Nephron progenitor cell (in vitro differentiated cells): ENCODE data around the gene REXO1.
A peak's percentile ranks its signal among the peaks of the same experiment; 100 is the strongest.

Source experiments
- DNase-seq: peaks from one replicate; pipeline ENCODE4 v3.0.0; 2021
- H3K27ac Mint-ChIP-seq: 2 replicates; pipeline ENCODE4 v1.8.0; 2021; ENCODE audit warnings: mild to moderate bottlenecking, moderate library complexity, mixed read lengths
- H3K27me3 Mint-ChIP-seq: 2 replicates; pipeline ENCODE4 v1.8.0; 2021; ENCODE audit warnings: mild to moderate bottlenecking, low read depth, mixed read lengths; ENCODE audit not compliant: poor library complexity
- H3K36me3 Mint-ChIP-seq: 2 replicates; pipeline ENCODE4 v1.8.0; 2021; ENCODE audit warnings: low read depth, mixed read lengths
- H3K4me1 Mint-ChIP-seq: 2 replicates; pipeline ENCODE4 v1.8.0; 2021; ENCODE audit warnings: mixed read lengths
- H3K4me3 Mint-ChIP-seq: 2 replicates; pipeline ENCODE4 v1.8.0; 2021; ENCODE audit warnings: mild to moderate bottlenecking, moderate library complexity, mixed read lengths
- H3K9me3 Mint-ChIP-seq: 2 replicates; pipeline ENCODE4 v1.8.0; 2021; ENCODE audit warnings: mild to moderate bottlenecking, moderate library complexity, mixed read lengths
- TF ChIP-seq, protein P1 (sequence below): fragments of 200-600 bp; sonication (generic); IDR thresholded peaks from 2 replicates; pipeline ENCODE4 v1.5.0; 2021; ENCODE audit warnings: antibody characterized with exemption

REXO1 gene

DNA sequence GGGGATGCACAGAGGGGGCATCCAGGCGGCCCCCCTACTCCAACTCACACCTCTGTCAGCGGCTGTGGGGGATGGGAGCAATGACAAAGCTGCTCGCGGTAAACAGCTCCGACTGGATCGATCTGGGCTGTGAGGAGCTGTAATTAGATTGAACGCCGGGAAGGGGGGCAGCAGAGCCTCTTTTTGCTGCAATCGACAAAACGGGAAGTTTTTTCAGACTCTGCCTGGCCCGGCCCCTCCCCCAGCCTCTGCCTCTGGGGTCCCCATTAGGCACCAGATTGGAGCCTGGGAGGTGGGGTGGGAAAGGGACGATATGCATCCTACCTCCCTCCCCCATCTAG is 78.7 kb downstream of the REXO1 start:
- Mint-ChIP-seq H3K4me1 (no peaks in the 10 kb centered on the region), H3K36me3 (peaks cover 10% of the 10 kb centered on the region), H3K27ac (no peak overlapping the region), H3K27me3 (peaks cover 99% of the 10 kb centered on the region), H3K4me3 (no peak overlapping the region), H3K9me3 (peaks cover 54% of the 10 kb centered on the region)
- TF ChIP-seq, protein P1, sequence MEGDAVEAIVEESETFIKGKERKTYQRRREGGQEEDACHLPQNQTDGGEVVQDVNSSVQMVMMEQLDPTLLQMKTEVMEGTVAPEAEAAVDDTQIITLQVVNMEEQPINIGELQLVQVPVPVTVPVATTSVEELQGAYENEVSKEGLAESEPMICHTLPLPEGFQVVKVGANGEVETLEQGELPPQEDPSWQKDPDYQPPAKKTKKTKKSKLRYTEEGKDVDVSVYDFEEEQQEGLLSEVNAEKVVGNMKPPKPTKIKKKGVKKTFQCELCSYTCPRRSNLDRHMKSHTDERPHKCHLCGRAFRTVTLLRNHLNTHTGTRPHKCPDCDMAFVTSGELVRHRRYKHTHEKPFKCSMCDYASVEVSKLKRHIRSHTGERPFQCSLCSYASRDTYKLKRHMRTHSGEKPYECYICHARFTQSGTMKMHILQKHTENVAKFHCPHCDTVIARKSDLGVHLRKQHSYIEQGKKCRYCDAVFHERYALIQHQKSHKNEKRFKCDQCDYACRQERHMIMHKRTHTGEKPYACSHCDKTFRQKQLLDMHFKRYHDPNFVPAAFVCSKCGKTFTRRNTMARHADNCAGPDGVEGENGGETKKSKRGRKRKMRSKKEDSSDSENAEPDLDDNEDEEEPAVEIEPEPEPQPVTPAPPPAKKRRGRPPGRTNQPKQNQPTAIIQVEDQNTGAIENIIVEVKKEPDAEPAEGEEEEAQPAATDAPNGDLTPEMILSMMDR: no peak
- DNase-seq: no peak

DNA sequence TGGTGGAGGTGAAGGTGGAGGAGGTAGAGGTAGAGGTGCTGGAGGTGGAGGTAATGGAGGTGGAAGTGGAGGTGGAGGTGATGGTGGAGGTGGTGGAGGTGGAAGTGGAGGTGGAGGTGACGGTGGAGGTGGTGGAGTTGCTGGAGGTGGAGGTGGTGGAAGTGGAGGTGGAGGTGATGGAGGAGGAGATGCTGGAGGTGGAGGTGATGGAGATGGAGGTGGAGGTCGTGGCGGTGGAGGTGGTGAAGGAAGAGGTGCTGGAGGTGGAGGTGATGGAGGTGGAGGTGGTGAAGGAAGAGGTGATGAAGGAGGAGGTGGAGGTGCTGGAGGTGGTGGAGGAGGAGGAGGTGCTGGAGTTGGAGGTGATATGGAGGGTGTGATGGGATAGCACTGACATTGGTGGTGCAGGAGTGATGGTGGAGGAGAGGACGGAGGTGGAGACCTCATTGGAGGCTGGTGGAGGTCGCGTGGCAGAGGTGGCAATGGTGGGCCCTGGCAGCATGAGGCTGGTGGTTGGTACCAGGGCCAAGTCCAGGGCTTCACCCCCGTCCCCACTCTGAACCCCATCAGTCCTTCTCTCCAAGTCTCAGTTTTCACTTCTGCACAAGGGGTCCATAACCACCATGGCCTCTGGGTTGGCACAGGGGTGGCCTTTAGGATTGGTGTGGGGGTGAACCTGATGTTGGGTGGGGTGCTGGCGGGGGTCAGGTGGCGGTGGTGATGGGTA is 79.2 kb downstream of the REXO1 start:
- Mint-ChIP-seq H3K27me3 (peaks cover 99% of the 10 kb centered on the region), H3K36me3 (peaks cover 10% of the 10 kb centered on the region), H3K27ac (no peak overlapping the region), H3K9me3 (peaks cover 48% of the 10 kb centered on the region), H3K4me3 (no peak overlapping the region), H3K4me1 (no peaks in the 10 kb centered on the region)
- TF ChIP-seq, protein P1: no peak
- DNase-seq: no peak

DNA sequence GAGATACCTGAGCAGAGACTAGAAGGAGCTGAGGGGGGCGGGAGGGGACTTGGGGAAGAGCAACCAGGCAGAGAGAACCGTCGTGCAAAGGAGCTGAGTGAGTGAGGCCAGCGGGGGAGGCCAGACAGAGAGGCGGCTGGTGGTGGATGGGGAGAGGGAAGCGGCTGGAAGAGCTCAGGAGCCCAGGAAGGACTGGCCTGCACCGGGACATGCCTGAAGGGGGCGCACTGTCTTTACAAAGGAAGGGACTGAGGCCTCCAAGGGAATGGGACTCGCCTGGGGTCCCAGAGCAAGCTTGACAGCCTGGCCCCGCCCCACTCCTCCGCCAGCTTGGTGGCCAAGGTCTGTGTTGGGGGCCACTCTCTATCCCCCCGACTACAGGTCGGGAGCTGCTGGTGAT is 80.0 kb downstream of the REXO1 start:
- H3K27me3 Mint-ChIP-seq: peaks cover 99% of the 10 kb centered on the region

DNA sequence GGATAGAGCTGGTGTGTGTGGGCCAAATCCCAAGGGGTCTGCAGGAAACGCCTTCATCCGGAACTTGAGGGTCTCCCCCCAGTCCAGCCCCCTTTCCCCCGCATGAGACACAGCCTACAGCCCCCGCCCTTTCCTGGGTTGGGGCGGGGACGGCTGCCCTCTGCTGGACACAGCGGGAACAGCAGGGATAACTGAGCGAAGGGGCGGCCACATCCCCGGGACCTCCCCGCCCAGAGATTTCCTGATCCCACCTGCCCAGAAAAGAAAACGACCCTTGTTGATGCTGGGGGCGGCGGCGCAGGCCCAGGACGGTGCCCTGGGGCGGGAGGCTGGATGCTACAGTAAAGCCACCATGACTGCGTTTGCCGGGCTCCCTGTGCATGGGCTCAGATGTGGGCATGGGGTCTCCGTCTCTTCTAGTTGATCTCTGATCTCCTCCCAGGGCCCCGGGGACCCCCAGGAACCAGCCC is 80.8 kb downstream of the REXO1 start:
- Mint-ChIP-seq H3K36me3 (peaks cover 10% of the 10 kb centered on the region), H3K27ac (no peak overlapping the region), H3K9me3 (peaks cover 38% of the 10 kb centered on the region), H3K4me1 (no peaks in the 10 kb centered on the region), H3K4me3 (no peak overlapping the region), H3K27me3 (peaks cover 99% of the 10 kb centered on the region)
- DNase-seq: peak; percentile 84
- TF ChIP-seq, protein P1: peak; percentile 94

More for the DNA sequence above, 80.0 kb downstream of the REXO1 start:
- TF ChIP-seq, protein P1: peak; percentile 33
- Mint-ChIP-seq H3K4me1 (no peaks in the 10 kb centered on the region), H3K4me3 (no peak overlapping the region), H3K27ac (no peak overlapping the region), H3K36me3 (peaks cover 10% of the 10 kb centered on the region), H3K9me3 (peaks cover 45% of the 10 kb centered on the region)
- DNase-seq: peak; percentile 73

DNA sequence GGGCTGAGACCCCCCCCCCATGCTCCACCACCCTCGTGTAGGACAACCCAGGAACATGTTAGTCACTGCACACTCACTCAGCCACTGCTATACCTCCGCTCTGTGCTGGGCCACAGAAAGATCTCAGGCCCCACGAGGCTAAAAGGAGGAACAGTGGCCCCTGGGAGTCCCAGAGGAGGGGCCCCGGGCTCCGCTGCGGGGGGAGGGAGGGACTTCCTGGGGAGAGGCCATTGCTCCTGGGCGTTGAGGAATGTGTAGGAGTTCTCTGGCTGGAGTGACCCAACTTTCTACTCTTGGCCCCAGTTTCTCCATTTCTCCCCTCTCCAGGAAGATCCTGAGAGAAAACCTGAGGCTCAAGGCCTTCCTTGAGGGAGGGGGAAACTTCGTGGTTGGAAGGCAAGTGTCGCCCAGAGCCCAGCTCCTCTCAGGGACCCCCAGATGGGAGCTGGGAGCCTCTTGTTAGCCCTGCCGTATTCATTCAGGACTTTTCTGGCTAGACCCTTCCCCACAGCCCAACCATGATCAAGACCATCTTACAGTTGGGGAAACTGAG is 81.4 kb downstream of the REXO1 start:
- H3K9me3 Mint-ChIP-seq: peaks cover 32% of the 10 kb centered on the region
- no peak for DNase-seq
- peaks cover 10% of the 10 kb centered on the region for H3K36me3 Mint-ChIP-seq
- no peak overlapping the region for H3K4me3 Mint-ChIP-seq
- peaks cover 99% of the 10 kb centered on the region for H3K27me3 Mint-ChIP-seq
- H3K27ac Mint-ChIP-seq: no peak overlapping the region
- TF ChIP-seq, protein P1: no peak
- no peaks in the 10 kb centered on the region for H3K4me1 Mint-ChIP-seq
